GM21528 (cell line): Measurements from ENCODE around the gene LRGUK.

ENCODE experiments used
- ATAC-seq: cut with Tn5 transposase; IDR thresholded peaks from one replicate; pipeline ENCODE4 v1.9.1; 2021; ENCODE audit warnings: mild to moderate bottlenecking, moderate library complexity; ENCODE audit not compliant: unreplicated experiment, low FRiP score

The LRGUK gene

DNA sequence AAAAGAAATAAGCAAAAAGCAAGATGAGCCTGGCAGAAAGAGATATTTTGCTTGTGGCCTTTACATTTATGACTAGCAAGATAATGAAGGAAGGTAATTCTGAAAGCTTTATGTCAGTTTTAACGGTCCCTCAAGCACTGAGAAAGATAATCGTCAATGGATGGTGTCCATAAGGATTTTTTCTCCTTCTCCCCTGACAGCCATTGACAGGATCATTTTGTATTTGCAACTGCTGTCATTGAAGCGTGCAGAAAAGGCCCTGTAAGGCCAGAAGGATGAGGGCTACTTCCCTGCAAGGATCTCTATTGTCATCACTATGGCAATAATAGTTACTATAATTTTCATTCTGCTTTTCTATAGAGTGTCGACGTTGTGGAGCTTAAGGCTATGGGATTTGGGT, 994 bp upstream of the LRGUK start:
- ATAC-seq = no peak

DNA sequence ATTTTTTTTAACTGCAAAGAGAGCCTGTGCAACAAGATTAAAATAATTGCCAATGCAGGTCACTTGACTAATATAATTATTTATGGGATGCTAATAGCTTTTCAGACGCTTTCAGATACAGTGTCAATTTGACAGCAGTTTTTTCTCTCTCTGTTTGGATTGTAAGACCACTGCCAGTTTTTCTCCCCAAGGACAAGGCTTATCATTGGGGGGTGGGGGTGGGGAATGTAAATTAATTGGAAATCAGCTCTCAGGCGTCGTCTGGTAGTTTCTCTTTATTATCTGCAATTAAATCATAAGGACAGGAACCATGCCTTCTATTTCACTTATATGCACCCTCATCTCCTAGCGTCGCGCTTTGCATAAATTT, 559 bp upstream of the LRGUK start:
- no peak for ATAC-seq

DNA sequence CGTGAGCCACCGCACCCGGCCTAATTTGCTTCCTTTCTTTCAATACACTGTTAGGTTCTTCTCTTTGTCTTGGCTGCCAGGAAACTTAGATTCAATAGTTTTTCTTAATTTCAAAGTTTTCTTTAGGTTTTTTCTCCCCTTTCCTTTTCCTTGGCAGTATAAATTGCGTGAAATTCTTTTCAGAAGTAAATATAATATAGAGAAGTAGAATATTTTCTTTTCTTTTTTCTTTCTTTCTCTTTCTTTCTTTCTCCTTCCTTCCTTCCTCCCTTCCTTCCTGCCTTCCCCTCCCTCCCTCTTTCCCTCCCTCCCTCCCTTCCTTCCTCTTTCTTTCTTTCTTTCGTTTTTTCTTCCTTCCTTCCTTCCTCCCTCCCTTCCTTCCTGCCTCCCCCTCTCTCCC, 1.7 kb downstream of the LRGUK start:
- ATAC-seq = no peak

DNA sequence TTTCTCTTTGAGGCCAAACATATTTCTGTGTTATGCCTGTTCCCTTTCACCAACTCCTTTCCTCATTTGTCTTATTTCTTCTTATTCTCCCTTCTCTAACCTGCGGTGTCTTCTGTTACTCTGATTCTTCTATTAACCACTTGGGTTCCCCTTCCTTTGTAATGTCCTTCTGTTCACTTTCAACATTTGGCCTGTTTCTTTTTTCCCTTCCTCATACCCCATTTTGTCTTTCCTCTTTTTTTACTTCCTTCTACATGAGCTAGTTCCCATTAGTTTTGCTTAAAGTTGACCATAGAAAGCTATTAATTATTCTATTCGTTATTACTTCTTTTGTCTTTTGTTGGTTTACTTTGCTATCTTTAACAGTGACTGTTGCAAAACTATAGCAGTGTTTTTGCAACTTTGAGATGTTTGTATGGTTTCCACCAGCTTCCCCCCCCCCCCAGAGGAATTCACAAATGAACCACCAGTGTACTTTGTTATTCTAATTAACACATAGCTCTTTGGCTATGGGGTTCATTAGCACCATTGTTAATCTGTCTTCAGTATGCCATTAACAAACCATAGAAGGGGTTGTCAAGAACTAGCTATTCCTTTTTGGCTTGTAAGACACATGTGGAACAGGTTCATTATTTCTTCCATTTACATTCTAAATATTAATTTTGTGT, 2.9 kb downstream of the LRGUK start:
- ATAC-seq = no peak

DNA sequence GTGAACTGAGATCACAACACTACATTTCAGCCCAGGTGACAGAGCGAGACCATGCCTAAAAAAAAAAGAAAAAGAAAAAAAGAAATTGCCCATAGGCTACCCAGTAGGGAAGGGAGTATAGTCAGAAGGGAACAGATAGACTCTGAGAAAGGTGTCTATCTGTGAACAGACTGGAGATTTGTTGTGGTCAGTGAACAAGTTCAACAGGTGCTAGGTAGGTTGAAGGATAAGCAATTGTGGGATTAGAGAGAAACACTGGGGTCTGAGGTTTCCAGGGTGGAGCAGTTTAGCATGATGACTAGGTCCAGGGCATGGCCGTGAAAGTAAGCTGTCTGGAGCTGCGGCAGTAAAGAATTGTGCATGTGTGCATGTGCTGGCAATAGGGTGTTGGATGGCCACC, 6.9 kb downstream of the LRGUK start:
- no peak for ATAC-seq

DNA sequence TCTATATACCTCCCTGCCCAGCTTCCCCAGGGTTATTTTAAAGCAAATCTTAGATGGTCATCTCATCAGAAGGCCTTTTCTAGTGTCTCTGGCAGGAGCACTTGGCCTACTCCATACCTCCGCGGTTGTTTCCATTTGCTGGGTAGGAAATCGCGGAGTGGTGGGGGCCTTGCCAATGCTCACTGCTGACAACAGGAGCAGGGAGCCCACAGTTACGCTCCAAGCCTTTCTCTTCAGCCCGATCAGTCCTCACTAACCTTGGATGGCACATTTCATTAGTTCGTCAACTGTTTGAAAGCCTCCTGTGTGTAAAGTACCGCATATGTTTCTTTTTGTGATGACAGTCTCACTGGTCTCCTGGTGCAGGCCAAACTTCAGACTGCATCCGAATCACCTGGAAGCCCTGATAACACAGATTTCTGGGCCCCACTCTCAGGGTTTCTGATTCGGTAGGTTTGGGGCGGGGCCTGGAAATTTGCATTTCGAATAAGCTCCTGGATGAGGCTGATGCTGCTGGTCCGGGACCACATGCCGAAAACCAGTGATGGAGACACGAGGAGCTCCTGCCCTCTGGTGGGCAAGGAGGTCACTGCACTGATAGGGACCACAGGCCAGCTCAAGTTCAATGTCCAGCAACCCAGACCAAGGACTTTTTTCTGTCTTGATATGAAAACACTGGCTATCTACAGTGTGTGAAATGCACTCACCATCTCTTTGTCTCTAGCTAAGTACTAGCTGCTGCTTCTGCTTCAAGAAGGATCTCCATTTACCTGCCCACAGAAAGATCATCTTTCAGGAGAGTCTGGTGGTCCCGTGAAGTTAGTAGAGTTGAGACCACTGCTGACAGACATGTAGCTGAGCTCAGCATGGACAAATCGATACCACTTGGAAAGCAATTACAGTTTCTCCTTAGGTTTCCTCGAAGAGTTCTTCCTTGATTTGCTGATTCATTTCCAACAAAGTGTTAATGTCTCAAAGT, 14.0 kb downstream of the LRGUK start:
- ATAC-seq = peak; percentile 72

DNA sequence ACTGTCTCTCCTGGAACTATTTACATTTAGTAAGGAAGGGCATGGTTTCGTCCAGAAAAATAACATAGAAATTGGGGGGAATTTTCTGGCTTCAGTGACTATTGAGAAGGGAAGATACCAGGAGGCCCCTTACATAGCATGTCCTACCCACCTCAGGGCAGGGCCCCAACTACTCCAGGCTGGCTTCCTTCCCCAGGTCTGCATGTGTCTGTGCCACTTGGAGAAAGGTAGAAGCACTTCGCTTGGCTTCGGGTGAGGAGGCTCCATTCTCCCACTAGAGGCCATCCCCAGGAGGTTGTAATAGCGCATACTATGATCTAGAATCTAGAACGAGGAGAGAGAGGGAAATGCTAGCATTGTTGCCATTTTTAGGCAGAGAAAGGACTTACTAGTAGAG, 14.7 kb downstream of the LRGUK start:
- no peak for ATAC-seq

DNA sequence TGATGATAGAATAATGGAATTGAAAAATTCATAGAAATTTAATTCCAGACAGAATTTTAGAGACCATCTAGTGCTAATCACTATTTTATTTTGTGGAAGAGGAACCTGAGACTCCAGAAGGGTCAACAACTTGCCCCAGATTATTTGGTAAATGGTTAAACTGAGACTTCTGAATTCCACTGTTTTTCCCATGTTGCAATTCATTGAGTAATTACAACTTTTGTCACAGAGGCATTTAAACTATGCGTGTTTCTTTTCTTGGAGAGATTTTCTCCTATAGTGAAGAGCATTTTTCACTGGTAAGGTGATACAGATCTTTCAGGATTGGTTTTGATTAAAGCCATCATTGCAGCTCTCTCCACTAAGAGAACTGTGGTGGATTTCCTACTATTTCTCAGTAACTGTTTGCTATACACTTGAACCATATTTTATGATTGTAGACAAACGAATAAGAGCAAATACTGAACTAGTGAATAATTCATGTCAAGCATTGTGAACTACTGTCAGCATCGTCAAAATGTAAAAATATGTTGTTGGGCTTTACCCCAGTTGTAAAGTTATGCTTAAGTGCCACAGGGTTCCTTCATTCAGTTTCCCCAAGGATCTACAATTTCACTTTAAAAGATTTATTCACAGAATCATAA, 26.5 kb downstream of the LRGUK start:
- ATAC-seq = no peak

DNA sequence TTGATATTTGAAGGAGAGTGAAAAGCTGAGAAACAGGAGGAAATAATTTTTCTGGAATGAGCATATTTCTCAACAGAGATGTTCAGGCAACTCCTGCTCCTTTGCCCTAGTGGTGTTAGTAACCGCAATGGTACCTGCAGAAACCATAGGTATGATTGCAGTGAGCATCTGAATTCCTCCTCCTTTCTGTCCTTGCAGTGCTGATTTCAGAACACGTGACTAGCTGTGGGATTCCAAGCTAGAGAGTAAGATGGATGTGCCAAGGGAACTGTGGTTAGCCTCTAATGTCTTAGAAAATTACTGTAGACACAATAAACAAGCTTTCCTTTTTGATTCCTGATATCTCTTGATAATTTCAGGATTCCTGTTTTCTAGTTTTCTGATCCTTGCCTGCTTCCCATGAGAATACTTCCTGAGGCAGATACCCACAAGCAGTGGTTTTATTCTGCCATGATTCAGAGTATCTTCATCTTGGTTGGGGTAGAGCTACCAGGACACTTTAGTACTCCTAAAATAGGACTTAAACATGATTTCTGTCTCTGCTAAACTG, 27.5 kb downstream of the LRGUK start:
- ATAC-seq = no peak

DNA sequence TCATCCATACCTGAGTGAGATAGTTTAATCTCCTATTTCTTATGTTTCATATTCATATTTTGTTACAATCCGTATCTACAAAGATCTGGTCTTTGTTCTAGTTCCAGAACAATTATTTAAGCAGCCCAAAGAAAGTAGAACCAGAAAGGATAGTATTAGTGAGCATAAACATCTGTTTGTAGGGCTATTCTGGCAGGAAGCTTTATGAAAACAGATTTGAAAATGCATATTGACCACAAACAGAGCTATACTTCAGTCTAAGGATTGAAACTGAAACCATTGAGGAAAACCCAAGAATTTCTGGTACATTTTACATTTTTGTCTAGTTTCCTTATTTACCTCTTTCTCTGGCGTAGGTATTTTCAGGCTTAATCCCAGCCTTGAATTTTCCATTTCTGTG, 28.1 kb downstream of the LRGUK start:
- ATAC-seq = no peak

DNA sequence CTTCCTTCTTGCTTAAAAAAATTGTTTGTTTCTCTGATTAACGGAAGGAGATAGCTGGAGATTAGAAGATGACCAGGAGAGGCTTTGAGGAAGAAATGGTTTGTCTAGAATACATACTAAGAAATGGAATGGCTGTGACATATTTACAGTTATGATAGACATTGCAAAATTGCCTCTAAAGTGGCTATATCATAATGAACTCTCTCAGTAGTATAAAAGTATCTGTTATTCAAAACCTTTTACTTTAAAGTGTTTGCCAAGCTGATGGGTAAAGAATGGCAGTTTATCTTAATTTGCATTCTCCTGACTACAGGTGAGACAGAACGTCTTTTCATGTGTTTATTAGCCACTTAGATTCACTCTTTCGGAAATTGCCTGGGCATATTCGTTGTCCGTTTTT, 28.7 kb downstream of the LRGUK start:
- no peak for ATAC-seq

DNA sequence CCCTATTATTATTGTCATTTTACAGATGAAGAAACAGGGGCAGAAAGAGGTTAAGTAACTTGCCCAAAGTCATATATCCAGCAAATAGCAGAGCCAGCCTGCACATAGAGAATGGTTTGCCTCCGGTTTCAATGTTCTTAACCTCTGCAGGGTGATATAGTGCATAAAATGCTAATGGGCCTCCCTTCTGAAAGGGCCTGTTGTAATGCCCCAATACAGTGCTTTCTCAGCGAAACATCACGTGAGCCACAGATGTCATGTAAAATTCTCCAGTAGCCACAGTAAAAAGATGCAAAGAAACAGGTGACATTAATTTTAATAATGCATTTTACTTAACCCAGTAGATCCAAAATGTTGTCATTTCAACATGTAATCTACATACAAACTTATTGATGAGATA, 38.1 kb downstream of the LRGUK start:
- no peak for ATAC-seq

DNA sequence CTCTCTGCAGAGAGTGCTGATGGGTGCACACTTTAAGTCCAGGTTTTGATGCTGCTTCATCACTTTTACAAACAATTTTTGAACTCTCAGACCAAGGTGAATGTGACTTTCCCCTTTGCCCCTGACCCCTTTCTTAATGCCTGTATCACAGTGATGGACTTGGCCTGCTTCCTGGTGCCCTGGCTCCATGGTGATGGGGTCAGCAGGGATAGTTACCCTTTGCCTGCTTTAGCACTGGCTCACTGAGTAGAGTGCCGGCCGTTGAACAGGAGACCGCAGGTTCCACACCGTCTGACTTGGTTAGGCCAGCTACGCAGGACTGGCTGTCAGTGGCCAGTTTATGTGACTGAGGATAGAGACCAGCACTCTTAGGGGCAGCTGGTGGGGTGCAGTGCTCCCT, 40.1 kb downstream of the LRGUK start:
- no peak for ATAC-seq

DNA sequence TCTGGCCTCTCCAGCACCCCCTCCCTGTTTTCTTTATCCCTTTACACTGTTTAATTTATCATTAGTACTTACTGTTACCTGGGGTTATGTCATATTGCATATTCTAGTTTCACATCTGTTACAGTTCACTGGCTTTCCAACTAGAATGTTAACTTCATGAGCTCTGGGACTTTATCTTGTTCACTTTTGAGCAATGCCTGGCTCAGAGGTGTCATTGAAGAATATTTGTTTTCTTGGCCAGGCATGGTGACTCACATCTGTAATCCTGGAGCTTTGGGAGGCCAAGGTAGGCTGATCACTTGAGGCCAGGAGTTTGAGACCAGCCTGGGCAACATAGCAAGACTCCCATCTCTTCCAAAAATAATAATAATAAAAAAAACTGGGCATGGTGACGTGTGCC, 40.7 kb downstream of the LRGUK start:
- ATAC-seq = no peak

DNA sequence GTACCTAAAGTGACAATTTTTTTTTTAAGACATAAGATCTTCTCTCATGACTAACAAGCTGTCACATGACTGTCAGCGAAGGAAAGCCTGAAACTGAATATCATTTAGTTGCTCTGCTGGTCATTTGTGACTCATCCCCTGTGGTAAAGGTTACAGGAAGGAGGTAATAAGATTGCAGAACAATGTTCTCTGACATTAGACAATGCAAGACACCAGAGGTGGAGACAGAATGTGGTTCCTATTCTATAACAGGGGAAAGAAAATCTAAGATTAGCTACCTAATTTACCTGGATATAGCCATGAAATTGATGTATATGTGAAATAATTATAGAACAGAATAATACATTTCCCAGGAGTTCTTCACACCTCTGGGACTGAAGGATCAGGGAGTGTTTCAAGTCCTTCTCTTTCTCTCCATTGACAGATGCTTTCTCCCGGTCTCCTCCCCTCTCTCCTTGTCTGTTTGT, 47.7 kb downstream of the LRGUK start:
- peak; percentile 66 for ATAC-seq

DNA sequence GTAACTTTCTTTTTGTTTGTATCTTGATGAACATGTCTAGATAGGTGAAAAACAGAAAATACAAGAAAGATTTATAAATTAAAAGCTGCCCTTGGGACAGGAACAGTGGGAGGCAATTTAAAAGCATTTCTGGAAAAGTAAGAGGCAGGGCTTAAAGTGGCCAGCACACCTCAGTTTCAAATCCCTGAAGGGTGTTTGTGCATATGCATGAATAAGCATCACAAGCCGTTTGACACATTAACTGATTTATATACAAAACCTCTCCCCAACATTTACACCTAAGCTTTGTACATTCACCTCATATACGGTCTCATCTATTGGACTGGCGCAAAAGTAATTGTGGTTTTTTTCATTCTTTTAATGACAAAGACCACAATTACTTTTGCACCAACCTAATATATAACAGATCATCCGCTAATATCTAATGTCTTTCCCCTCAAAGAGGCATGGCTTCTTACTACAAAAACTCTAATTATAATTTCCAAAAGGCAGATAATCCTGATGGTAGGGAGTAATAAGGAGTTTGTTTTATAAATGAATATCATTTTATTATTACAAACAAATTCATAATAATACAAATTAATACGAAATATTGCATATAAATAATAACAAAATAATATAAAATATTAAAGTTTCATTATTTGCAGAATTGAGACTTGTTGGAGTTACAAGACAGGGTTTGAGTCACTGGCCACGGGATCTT, 48.3 kb downstream of the LRGUK start:
- ATAC-seq = no peak

DNA sequence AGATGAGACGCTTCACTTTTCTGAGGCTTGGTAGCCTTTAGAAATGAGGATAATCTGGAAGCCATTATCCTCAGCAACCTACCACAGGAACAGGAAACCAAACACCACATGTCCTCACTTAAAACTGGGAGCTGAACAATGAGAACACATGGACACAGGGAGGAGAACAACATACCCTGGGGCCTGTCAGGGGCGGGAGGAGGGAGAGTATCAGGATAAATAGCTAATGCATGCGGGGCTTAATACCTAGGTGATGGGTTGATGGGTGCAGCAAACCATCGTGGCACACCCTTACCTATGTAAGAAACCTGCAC, 48.9 kb downstream of the LRGUK start:
- no peak for ATAC-seq

DNA sequence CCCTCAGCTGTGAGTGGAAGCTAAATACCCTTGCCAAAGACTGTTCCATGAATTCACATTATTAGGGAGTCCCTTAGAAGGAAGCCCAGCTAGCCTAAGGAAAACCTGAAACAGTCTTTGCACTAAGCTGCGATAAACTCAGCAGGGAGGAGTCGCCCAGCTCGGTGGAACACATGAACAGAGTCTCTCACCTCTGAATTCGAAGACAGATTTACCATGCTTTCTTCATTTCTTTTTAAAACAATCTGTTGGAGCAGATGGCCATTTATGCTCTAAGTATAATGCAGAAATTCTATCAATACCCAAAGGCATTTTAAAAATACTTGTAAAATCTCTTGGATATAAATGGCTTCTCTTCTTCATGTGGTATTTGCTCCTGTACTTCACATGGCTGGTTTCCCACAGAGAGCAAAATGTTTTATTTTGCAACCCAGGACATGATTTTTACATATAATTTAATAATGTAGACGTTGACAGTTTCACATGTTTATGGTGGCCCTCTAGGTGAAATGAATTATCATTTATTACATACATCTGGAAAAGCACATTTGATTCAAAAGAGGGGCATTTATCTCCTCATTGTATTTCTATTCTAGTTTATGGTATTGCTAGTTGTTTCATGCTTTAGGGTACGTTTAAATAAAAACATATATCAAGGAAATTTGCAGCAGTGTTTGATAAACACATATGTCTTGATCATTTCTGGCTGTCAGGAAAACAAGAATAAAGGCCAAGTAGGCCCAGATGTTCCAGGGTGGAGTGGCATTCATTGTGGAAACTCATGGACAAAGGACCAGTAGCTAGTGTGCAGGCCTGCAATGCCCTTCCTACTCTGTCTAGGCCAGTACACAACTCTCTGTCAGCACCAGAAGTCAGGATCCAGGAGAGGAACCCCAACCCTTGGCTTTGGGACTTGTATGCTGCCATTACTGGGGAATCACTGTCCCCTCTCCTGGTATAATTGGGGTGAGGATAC, 52.2 kb downstream of the LRGUK start:
- ATAC-seq = no peak

DNA sequence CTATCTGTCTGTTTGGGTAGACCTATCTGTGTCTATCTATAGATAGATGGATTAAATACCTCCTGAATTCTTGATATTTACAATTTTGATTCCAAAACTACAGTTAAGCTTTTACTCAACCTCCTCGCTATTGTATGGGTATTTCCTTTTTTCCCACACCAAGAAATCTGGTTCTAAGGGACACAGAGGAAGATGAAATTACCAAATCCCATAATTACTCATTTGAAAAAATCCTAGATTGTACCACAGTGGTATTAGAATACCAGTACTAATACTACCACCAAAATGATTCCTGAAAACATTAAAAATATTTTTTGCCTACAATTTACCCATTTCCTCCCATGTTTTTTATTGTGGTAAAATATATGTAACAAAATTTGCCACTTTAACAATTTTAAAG, 53.2 kb downstream of the LRGUK start:
- ATAC-seq = no peak

DNA sequence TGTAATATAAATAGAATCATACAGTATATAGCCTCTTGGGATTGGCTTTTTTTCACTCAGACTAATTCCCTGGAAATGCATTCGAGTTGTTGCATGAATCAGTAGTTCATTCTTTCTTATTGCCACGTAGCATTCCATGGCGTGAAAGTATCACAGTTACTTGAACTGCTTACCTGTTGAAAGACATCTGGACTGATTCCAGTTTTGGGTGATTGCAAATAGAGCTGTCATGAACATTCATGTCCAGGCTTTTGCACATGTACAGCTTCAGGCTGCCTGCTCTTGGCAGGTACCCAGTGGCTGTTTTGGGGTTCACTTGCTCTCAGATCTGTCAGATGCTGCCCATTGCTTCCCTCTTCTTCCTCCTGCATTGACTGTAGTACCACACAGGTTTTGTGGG, 54.9 kb downstream of the LRGUK start:
- ATAC-seq = no peak
